ENCODE results near the gene BCL2.

GRCh38 chr18:63208676-63209075, 110.9 kb downstream of the BCL2 start:
- TF ChIP-seq CTCF (IDR thresholded peaks at IDR 0.05; ENCODE audit: borderline replicate concordance, extremely low read depth, low read length, poor library complexity, severe bottlenecking): no peak
- no peak for TF ChIP-seq EZH2 (IDR thresholded peaks at IDR 0.05; ENCODE audit: borderline replicate concordance, low read depth, low read length, severe bottlenecking)
